Germinal center (tissue), 1 donor: ENCODE results near the gene RBKS.
A peak's percentile ranks its signal among the peaks of the same experiment; 100 is the strongest.
"Not testable (repeated sequence)": the region's sequence is repeated elsewhere in the genome, so short reads cannot be mapped to it uniquely, and the experiment has no call there.

Experiments used
- DNase-seq: peaks from one replicate; pipeline ENCODE4 v3.0.0; 2012; ENCODE audit warnings: mixed read lengths, low spot score

The RBKS gene

DNA sequence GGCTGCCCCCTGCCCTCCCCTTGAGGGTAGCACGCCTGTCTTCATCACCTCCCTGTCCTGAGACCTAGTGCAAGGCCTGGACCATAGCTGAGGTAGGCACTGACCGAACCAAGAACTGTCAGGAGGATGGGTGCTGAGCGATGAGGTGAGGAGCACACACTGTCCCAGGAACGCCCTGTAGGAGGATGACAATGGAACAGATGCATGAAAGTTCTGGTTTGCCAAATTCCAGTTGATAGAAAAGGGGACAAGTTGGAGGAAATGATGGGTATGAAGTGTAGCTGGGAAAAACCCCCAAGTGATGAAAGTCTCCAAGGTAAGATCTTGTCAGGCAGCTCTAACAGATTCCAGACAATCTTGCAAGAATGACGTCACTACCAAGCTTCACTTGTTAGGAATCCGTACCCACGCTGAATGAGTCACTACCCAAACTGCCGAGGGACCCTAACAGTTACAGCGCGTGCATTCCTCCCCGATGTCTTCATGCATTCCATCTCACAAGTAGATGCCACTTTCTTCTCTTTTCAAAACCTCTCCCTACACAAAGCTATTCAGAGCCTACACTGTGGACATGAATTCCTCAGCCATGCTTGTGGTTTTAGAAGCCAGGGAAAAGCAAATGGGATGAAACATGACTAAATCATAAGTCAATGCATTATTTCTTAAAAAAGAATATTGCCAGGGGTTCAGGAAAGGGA is 91.1 kb downstream of the RBKS start:
- no peak for DNase-seq

- DNase-seq, result no peak
Observed at GRCh38 chr2:27798486-27798885, 91.7 kb downstream of the RBKS start.

DNA sequence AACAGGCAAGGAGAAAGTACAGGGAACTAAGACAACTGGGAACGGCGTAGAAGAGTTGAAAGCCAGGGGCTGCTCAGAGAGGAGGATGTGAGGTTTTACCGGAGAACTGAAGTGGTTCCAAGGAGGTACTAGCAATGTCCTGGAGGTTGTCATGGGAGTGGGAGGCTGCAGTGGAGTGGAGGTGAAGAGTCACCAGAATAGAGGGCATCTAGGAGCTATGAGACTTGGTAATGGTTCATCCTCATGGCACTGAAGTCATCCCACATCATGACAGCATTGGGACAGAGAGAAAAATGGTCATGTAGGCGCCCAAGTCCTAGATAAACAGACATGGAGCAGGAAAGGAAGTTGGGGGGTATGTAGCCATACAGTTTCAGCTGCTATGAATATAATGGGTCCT is 92.3 kb downstream of the RBKS start:
- no peak for DNase-seq

DNA sequence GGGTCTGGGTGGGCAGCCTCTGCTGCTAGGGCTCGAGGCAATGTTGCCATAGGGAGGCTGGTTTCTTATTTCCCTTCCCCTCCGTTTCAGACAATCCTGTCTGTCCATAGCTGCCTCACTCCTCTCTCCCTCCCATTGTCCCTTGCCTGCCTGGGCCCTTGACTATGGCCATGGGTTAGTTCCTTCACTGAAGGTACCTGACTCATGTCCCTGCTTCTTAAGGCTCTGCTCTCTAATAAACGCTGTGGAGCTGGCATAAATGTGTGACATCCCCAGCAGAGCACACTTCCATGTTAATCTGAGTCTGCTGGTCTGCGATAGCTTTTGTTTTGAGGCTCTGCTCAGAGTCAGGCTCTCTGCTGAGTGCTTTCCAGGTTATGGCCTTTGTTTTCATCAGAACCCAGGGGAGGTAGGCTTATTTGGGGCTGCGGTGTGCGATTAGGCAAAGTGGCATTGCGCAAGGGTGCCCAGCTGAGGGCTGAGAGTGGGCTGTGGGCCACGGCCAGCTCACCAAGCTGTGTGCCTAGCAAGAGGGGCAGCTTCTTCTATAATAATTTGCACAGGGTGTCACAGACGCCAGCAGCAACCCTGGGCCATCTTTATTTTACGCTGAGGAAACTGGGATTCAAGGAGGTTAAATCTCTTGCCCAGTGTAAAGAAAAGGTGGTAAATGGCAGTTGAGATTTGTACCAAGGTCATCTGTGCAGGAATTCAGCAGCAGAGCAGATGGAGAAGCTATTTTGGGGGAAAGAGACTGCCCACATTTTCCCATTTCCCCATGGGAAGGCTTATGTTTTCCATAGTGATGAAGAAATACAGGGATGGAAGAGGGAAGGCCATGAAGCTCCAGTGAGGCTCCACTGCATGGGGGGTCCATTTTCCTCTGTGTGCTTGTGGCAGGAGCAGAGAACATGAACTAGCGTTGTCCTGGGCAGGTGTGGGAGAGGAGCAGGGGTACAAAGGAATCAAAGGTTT is 93.1 kb downstream of the RBKS start:
- DNase-seq, result no peak

- DNase-seq, result no peak
Observed at GRCh38 chr2:27795868-27796277, 94.3 kb downstream of the RBKS start.

- DNase-seq, result no peak
Observed at GRCh38 chr2:27795093-27795834, 94.9 kb downstream of the RBKS start.

GRCh38 chr2:27792759-27793158 is 97.4 kb downstream of the RBKS start:
- no peak for DNase-seq

- DNase-seq, result no peak
Observed at GRCh38 chr2:27790796-27791195, 99.4 kb downstream of the RBKS start.

DNA sequence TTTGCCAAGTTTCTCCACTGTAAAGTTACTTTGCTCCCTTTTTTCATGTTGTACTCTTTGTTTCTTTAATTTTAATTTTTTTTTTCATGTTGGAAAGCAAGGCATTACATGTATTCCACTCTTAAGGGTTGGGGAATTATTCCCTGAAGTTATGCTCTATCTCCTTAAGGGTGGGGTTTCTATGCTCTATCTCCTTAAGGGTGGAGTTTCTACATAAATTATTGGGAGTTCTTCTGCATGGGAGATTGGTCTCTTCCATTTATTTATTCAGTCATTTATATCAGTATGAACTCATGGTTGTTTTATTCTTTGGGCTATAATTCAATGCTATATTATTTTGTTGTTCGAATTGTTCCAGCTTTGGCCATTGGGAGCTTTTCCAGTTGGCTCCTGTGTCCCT is 107.5 kb downstream of the RBKS start:
- no peak for DNase-seq

DNA sequence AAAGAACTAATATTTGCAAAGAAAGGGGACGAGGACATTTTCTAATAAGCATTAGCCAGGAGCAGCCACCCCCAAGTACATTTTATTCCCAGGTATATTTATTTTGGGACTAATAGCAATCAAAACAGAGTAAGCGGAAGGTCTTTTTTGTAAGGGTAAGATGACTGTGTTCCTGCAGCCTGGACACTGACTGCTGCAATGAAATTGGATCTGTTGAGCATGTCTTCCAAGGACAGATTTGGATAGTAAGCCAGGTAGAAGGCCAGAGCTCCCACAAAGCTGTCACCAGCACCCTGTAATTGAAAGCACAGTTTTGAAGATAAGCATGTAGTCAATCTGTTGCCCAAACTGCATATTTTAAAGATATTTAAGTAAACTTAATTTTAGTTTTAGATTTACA is 108.7 kb downstream of the RBKS start:
- no peak for DNase-seq

DNA sequence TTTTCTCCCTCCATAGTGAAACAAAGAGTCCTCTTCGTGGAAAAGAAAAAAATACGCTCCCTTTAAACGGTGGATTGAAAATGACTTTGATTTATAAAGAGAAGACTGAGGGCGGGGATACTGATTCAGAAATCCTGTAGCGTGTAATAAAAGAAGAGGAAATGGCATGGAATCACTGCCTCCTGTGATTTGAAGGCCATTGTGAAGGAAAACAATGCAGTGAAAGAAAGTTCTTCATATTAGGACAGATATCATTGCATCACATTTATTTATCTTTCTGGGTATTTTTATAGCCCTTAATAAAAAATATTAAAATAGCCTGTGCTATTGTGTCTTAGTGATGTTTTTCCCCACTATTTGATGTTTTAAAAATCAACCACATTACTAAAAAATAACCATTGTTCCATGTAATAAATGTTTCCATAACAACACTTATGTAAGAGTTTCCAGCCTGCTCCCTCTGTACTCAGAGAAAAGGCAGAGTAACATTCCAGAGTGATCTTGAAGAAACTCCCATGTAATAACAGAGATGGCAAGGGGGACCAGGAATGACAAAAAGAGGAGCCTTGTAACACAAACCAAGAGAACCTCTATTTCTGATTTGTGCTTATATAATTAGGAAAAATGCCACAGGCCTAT is 110.7 kb downstream of the RBKS start:
- DNase-seq, result no peak

GRCh38 chr2:27776696-27777095 is 113.5 kb downstream of the RBKS start:
- no peak for DNase-seq

DNA sequence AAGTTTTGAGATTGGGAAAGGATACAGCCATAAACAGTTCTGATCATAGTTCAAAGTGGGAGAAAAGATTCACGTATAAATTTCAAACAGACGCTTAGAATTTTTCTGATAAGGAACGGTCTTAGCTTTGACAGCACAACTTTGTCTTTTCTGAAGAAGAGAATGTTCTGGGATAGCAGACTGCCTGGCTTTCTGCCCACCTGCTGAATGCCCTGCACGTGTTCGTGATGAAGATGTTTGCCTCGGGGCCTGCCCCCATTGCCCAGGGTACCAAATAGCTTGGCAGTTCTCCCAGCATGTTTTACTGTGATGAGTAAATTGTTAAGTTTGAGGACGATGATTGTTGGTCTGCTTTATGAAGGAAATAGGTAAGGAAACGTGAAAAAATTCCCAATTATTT is 114.1 kb downstream of the RBKS start:
- DNase-seq, result no peak

DNA sequence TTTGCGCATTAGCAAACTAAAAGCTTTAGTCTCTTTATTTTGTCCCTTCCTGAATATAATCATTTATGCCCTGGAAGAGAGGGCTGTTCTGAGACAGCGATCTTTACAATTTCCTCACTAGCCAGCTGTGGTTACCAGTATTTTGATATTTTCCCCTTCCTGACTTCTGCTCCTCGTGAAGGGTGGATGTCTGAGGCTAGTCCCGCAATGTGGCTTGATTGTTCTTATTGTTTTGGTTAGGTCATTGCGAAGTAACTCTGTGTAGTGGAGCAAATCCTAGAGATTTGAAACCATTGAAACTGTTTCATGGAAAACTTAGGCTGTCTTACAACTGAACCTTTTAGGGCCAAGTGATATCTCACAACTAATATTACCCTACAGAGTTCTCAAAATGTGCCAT is 116.2 kb downstream of the RBKS start:
- DNase-seq, result no peak

DNA sequence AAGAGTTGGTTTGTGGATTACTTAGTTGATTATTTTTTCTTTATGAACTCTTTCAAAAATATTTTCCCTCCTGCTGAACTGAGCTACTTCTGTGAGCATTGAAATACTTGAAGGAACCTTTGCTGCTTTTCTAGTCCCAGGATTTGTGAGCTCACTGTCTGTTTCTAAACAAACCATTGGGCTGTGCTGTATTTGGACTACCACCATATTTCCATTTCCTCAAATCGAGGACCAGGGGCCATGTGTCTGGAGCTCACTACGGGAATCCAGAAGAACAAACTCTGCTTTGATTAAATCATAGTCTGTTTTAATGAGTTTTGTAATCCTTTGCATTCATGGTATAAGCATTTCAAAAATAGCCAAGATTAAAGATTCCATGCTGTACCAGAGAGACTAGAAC is 117.4 kb downstream of the RBKS start:
- no peak for DNase-seq

DNA sequence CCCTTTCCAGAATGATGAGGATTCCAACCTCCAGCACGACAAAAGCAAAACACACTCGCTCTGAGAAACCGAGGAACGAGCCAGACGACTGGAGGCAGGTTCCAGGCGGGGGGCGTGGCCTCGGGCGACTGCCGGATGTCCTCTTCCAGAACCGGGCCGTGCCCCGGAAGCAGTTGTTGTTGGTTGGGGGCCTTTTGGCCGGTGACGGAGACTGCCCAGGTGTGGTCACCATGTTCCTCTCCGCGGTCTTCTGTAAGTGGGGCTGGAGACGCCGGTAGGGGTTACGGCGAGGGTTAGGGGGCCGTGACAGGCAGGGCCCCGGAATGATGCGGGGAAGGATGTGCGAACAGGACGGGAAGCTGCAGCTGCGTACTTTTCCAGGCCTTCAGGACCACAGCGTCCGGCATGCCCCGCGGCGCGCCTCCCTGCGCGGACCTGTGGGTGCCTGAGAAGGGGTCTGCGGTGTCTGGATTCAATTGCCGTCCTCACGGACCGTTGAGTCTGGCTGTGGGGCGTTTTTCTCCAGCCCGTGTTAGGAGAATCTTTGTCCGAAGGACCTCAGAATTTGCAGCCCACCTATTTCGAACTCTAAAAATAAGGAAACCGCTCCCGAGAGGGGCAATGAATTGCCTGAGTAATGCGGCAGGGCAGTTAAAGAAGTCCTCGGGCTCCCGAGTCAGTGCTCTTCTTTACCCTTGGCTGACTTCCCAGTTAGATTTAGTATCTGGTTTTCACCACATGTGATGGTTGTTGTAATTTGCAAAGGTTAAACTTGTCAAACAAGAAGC is 118.4 kb downstream of the RBKS start, which contains the start of gene MRPL33:
MRPL33 (plus strand) TSS at position 172 of the 788 bp plus-strand sequence; CDS start at position 231, 59 bp downstream.
- DNase-seq, result peak; percentile 92

- DNase-seq, result no peak
Observed at GRCh38 chr2:27771202-27771547, 119.0 kb downstream of the RBKS start.

GRCh38 chr2:27766287-27766661 is 123.9 kb downstream of the RBKS start:
- no peak for DNase-seq

DNA sequence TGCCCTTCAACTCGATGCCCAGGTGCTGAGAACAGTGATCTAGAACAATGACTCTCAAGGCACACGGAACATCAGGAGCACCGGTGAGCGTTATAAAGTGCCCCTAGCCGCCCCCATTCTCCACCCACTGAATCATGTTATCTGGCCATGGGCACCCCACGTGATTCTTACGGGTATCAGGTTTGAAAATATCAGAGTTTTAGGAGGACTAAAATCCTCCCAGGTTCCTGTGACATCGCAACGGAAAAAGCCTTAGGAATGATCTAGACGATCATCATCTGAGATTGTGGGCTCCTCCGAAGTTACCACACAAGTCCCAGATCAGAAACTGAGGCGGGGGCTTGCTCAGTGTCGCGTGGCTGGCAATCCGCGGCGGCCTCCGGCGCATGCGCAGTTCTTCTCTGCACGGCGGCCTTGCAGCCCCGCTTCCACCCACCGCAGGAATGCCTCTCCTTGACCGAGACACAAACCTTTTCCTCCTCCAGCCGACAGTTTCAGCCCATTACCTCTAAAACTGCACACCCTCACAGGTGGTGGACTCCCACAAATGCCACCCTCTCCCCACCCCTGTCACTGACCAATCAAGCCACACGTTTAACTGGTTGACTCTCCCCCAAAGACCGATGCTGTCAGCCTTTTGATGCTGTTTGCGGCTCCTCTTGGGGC is 124.4 kb downstream of the RBKS start:
- DNase-seq, result peak; percentile 64

DNA sequence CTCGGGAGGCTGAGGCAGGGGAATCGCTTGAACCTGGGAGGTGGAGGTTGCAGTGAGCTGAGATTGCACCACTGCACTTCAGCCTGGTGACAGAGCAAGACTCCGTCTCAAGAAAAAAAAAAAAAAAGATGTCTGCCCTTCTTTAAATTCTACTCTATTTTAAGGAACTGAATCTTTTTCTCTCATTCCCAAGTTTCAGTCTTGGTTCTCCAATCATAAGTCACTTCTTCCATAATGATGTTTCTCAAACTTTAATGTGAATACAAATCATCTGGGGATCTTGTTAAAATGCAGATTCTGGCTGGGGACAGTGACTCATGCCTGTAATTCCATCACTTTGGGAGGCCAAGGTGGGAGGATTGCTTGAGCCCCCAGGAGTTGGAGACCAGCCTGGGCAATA is 125.7 kb downstream of the RBKS start:
- DNase-seq, result not testable (repeated sequence)

GRCh38 chr2:27763907-27764267 is 126.3 kb downstream of the RBKS start:
- no peak for DNase-seq
